Neural crest cell (in vitro differentiated cells): Measurements from ENCODE around the gene COMT. TPM values are rescaled to one million over a fixed set of nuclear protein-coding genes. Genes with fewer than 3 reads are reported as not detected.
A peak's percentile ranks its signal among the peaks of the same experiment; 100 is the strongest.

Source experiments
- DNase-seq: peaks from one replicate; pipeline ENCODE4 v3.0.0; 2021; ENCODE audit warnings: low read depth, mixed read lengths, low spot score
- H3K27ac Mint-ChIP-seq: one replicate; pipeline ENCODE4 v1.8.0; 2021; ENCODE audit warnings: mild to moderate bottlenecking, mixed read lengths; ENCODE audit not compliant: unreplicated experiment
- H3K27me3 Mint-ChIP-seq: 2 replicates; pipeline ENCODE4 v1.8.0; 2021; ENCODE audit warnings: low read depth, mild to moderate bottlenecking, mixed read lengths
- H3K36me3 Mint-ChIP-seq: 2 replicates; pipeline ENCODE4 v1.8.0; 2021; ENCODE audit warnings: low read depth, mild to moderate bottlenecking, mixed read lengths
- H3K4me1 Mint-ChIP-seq: 2 replicates; pipeline ENCODE4 v1.8.0; 2021; ENCODE audit warnings: mixed read lengths
- H3K4me3 Mint-ChIP-seq: one replicate; pipeline ENCODE4 v1.8.0; 2021; ENCODE audit warnings: mild to moderate bottlenecking, mixed read lengths
- H3K9me3 Mint-ChIP-seq: 2 replicates; pipeline ENCODE4 v1.8.0; 2021; ENCODE audit warnings: mixed read lengths
- total RNA-seq: library from RNA; stranded (reverse); gene quantifications from 2 replicates; pipeline ENCODE4 v1.2.1, GENCODE V29; 2021
- TF ChIP-seq, protein P1 (sequence below): fragments of 200-600 bp; sonication (generic); conservative IDR thresholded peaks from 2 replicates; pipeline ENCODE4 v1.5.0; 2021; ENCODE audit warnings: antibody characterized with exemption, mild to moderate bottlenecking

COMT gene
- total RNA-seq, 1 donor from 2014 or later: 86.4 TPM

DNA sequence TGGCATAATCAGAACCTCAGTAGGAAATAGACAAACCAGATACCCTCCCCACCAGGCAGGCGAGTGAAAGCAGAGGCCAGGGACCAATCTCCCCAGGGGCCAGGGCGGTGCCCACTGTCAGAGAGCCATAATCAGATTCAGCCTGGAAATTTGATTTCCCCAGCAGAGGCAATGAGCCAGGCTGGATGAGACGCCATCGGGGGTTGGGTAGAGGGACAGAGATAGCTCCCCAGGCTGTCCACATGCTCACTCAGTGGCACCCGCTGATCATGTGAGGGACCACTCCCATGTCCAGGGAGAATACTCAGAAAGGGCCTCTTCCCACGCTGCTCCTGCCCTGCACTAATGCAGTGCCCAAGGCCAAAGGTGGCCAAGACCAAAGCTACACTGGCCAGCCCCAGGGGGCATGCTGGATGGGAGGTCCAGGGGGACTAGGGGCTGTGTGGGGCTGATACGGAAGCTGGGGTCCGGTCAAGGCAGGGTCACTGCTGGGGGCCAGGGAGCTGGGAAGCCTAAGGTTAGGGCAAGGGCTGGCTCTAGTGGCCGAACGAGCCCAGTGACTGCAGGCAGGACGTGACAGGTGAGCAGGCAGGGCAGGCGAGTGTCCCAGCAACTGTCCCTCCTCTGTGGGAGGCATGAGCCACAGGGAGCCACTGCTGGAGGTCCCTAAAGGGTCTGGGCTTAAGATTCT is 55.3 kb downstream of the COMT start:
- Mint-ChIP-seq H3K9me3 (peaks cover 3% of the 10 kb centered on the region), H3K27me3 (no peaks in the 10 kb centered on the region), H3K36me3 (no peaks in the 10 kb centered on the region), H3K4me1 (peaks cover 58% of the 10 kb centered on the region), H3K4me3 (no peak overlapping the region), H3K27ac (peak overlapping the region; percentile 16)
- no peak for DNase-seq
- TF ChIP-seq, protein P1, sequence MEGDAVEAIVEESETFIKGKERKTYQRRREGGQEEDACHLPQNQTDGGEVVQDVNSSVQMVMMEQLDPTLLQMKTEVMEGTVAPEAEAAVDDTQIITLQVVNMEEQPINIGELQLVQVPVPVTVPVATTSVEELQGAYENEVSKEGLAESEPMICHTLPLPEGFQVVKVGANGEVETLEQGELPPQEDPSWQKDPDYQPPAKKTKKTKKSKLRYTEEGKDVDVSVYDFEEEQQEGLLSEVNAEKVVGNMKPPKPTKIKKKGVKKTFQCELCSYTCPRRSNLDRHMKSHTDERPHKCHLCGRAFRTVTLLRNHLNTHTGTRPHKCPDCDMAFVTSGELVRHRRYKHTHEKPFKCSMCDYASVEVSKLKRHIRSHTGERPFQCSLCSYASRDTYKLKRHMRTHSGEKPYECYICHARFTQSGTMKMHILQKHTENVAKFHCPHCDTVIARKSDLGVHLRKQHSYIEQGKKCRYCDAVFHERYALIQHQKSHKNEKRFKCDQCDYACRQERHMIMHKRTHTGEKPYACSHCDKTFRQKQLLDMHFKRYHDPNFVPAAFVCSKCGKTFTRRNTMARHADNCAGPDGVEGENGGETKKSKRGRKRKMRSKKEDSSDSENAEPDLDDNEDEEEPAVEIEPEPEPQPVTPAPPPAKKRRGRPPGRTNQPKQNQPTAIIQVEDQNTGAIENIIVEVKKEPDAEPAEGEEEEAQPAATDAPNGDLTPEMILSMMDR: no peak

DNA sequence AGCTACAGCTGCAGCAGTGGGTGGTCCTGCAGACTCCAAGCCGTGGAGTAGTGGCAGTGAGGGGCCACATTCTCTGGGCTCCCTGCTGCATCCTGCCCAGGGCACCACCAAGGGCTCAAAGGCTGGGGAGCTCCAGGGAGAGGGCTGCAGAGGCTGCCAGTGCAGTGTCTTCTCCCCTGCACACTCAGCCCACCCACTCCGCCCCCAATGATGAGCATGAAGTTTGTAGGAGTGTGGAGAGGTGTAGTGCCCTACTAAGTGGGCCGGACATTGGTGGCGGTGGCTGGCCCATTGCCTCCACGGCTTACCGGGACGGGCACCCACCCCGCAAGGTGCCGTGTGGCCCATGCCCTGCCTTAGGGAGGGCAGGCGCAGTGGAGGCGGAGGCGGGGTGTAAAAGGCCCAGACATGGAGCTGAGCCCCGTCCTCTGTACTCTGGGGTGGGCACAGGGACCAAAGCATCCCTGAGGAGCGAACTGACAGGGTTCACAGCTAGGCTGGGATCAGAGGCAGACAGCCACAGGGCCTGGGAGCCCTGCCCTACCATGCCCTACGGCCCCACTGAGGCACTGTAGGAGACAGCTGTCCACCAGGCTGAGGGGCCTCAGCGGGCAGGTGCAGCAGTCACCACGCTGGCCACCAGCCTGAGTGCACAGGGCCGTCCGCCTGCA is 56.1 kb downstream of the COMT start:
- DNase-seq: no peak
- TF ChIP-seq, protein P1: no peak
- Mint-ChIP-seq H3K27me3 (no peaks in the 10 kb centered on the region), H3K9me3 (peaks cover 3% of the 10 kb centered on the region), H3K4me1 (peaks cover 65% of the 10 kb centered on the region), H3K4me3 (no peak overlapping the region), H3K27ac (peak overlapping the region; percentile 35), H3K36me3 (peaks cover under 1% of the 10 kb centered on the region)

GRCh38 chr22:19998232-19998951 is 56.8 kb downstream of the COMT start:
- H3K9me3 Mint-ChIP-seq: peaks cover 7% of the 10 kb centered on the region
- H3K4me3 Mint-ChIP-seq: peak overlapping the region; percentile 61
- peak overlapping the region; percentile 94 for H3K27ac Mint-ChIP-seq
- H3K27me3 Mint-ChIP-seq: no peaks in the 10 kb centered on the region
- peaks cover 7% of the 10 kb centered on the region for H3K36me3 Mint-ChIP-seq
- peaks cover 70% of the 10 kb centered on the region for H3K4me1 Mint-ChIP-seq
- TF ChIP-seq, protein P1: no peak
- DNase-seq: peak; percentile 45

- Mint-ChIP-seq H3K4me1 (peaks cover 70% of the 10 kb centered on the region), H3K27me3 (no peaks in the 10 kb centered on the region), H3K36me3 (peaks cover 13% of the 10 kb centered on the region), H3K4me3 (no peak overlapping the region), H3K27ac (peak overlapping the region; percentile 35), H3K9me3 (peaks cover 13% of the 10 kb centered on the region)
- TF ChIP-seq, protein P1: no peak
- DNase-seq: no peak
Observed at GRCh38 chr22:19998991-19999820, 57.6 kb downstream of the COMT start.
